ENCODE data around the gene MYO3B.

DNA sequence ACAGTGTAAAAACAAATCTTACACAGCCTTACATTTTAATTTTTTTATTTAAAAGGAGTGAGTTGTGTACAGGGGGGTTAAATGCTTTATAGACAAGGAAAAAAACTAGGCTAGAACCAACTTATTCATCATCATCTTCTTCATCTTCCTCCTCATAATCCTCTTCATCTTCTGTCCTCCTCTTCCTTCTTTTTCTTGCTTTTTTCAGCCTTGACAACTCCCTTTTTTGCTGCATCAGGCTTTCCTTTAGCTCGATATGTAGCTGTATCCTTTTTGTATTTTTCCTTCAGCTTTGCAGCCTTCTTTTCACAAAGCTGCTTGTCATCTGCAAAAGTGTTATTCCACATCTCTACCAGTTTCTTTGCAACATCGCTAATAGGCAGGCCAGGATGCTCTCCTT, 423.5 kb downstream of the MYO3B start:
- TF ChIP-seq EP300 (IDR thresholded peaks at IDR 0.05): no peak
- TF ChIP-seq, protein P1, sequence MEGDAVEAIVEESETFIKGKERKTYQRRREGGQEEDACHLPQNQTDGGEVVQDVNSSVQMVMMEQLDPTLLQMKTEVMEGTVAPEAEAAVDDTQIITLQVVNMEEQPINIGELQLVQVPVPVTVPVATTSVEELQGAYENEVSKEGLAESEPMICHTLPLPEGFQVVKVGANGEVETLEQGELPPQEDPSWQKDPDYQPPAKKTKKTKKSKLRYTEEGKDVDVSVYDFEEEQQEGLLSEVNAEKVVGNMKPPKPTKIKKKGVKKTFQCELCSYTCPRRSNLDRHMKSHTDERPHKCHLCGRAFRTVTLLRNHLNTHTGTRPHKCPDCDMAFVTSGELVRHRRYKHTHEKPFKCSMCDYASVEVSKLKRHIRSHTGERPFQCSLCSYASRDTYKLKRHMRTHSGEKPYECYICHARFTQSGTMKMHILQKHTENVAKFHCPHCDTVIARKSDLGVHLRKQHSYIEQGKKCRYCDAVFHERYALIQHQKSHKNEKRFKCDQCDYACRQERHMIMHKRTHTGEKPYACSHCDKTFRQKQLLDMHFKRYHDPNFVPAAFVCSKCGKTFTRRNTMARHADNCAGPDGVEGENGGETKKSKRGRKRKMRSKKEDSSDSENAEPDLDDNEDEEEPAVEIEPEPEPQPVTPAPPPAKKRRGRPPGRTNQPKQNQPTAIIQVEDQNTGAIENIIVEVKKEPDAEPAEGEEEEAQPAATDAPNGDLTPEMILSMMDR (IDR thresholded peaks at IDR 0.05): no peak

Data from sigmoid colon (tissue), 4 donors.